ENCODE results near the gene NECTIN2.
A peak's percentile ranks its signal among the peaks of the same experiment; 100 is the strongest.

The NECTIN2 gene

DNA sequence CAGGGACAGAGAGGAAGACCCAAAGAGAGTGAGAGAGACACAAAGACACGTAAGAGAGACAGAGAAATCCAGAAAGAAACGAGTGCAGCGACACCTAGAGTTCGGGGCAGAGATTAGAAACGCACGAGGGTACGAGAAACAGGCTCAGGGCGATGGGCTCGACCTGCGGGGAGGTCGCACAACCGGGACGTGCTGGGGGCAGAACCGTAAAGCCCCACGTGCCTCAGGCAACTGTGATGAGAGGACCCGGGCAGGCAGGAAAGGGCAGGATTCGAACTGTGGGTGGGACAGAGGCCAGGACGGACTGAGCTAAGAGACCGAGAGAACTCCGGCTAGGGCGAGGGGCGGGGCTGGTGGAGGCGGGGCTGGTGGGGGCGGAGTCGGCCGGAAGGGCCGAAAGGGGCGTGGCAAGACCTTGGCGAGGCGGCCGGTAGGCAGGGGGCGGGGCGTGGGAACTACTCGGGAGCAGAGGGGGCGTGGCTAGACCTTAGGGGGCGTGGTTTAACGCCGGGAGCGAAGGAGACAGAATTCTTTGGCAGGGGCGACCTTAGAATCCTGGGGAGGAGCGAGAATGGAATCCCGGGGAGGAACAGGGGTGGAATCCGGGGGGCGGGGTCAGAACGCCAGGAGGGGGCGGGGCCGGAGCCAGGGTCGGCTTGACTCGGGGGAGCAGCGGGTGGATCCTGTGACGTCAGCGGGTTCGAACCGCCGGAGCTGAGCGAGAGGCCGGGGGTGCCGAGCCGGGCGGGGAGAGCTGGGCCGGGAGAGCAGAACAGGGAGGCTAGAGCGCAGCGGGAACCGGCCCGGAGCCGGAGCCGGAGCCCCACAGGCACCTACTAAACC, at the start of gene NECTIN2:
Gene NECTIN2 (plus strand): TSS at position 686 of the 843 bp plus-strand sequence. CDS start 229 bp downstream, outside the sequence.
- no peak for TF ChIP-seq ZNF274 (IDR thresholded peaks at IDR 0.05; ENCODE audit: low read depth, low read length)
- peak within 1 kb of the TSS; percentile 39 for H3K4me3 ChIP-seq (ENCODE audit: low read length)

DNA sequence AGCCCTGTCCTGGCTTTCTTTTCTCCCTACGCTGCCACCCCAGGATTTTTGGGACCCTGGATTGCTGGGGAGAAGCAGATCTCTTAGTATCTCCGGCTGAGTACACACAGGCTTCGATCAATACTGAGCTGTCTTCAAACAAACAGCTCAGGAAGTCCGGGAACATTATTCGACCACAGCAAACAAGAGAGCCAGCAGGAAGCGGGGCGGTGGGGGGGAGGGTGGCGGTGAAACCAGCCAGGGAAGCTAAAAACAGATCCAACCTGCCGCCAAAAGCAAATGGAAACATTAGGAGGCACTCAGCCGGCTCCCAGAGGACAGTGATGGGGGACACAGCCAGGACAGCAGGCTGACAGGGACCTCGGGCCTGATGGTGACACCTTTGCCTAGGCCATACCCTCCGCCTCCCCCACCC, 49.4 kb upstream of the NECTIN2 start:
- H3K4me3 ChIP-seq (ENCODE audit: low read length), result no peak overlapping the region
- TF ChIP-seq ZNF274 (IDR thresholded peaks at IDR 0.05; ENCODE audit: low read depth, low read length), result no peak

DNA sequence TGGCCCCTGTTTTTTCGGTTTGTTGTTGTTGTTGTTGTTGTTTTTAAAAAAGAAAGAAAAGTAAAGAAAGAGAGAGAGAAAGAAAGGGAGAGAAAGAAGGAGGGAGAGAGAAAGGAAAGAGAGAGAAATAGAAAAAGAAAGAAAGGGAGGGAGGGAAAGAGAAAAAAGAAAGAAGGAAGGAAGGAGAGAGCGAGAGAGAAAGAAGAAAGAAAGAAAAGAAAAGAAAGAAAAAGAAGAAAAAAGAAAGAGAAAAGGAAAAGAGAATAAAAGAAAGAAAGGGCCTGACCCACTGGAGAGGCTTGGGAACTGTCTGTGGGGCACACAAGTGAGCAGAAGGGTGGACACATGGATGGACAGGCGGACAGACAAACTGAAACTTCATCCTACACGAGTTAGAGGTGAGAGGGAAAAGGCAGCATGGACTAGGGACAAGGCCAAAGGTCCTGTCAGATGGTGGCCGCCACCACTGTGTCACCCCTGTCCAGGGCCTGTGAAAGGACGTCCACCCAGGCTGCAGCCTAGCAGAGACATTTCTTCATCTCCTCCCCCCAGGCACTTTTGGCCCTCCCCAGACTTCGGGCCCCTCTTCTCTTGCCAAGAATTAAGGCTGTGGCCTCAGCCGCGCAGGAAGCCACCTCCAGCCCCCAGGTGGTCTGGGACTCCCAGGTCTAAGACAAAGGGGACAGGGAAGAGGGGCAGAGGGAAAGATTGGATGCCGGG, 46.3 kb upstream of the NECTIN2 start:
- H3K4me3 ChIP-seq (ENCODE audit: low read length), result no peak overlapping the region
- no peak for TF ChIP-seq ZNF274 (IDR thresholded peaks at IDR 0.05; ENCODE audit: low read depth, low read length)

DNA sequence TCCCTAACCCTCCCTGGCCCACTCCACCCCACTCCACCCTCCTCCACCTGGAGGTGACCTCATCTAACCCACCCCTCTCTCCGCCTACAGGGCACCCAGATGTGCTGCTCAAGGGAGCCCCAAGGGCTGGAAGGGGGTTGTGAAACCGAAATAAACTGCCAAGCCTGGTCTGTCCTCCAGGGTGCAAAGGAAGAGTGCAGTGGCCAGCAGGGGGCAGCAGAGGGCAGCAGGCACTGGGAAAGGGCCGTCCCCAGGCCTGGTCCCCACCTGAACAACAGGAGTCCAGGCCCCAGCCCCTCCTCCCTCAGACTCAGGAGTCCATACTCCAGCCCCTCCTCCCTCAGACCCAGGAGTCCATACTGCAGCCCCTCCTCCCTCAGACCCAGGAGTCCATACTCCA, 45.6 kb upstream of the NECTIN2 start:
- H3K4me3 ChIP-seq (ENCODE audit: low read length), result no peak overlapping the region
- no peak for TF ChIP-seq ZNF274 (IDR thresholded peaks at IDR 0.05; ENCODE audit: low read depth, low read length)

DNA sequence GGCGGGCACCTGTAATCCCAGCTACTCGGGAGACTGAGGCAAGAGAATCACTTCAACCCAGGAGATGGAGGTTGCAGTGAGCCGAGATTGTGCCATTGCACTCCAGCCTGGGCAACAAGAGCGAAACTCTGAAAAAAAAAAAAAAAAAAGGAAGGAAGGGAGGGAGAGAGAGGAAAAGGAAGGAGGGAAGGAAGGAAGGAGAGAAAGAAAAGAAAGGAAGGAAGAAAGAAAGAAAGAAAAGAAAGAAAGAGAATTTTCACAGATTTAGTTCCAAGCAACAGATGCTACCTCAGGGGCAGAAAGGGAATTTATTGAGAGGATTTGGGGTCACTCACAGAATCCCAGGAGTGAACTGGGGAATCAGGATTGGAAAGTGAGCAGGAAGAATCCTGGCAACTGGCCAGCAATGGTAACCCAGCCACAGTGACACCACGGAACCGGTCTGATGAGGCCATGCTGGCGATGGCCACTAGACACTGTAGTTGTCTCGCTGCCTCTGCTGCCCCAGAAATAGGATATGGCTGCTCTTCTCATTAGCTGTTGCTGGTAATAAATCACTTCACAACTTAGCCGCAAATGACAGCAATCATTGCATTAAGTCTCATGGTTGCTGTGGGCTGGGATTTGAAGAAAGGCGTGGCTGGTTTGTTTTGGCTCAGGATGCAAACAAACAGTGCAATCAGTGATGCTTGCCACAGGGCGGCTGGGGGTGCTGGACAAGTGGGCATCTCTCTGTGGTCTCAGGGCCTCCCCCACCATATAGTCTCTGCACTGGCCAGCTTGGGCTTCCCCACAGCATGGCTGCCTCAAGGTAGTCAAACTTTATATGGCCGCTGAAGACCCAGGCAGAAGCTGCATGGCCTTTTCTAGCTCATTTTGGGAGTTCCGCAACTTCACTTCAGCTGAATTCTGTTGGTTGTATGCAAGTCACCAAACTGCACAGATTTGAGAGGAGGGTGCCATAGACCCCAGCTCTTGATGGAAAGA, 42.4 kb upstream of the NECTIN2 start:
- no peak for TF ChIP-seq ZNF274 (IDR thresholded peaks at IDR 0.05; ENCODE audit: low read depth, low read length)
- H3K4me3 ChIP-seq (ENCODE audit: low read length), result no peak overlapping the region

DNA sequence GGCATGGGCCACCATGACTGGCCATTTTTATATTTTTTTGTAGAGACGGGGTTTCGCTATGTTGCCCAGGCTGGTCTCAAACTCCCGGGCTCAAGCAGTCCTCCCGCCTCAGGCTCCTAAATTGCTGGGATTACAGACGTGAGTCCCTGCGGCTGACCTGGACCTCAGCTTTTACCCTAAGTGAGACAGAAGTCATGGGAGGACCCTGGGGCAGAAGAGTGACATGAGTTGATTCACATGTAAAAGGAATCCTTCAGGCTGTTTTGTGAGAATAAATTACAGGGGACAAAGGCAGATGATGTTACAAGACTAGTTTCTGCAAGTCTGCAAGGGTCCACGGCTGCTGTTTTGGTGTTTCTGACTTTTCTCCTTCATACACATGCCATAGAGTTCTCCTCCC, 39.8 kb upstream of the NECTIN2 start:
- TF ChIP-seq ZNF274 (IDR thresholded peaks at IDR 0.05; ENCODE audit: low read depth, low read length), result no peak
- no peak overlapping the region for H3K4me3 ChIP-seq (ENCODE audit: low read length)

DNA sequence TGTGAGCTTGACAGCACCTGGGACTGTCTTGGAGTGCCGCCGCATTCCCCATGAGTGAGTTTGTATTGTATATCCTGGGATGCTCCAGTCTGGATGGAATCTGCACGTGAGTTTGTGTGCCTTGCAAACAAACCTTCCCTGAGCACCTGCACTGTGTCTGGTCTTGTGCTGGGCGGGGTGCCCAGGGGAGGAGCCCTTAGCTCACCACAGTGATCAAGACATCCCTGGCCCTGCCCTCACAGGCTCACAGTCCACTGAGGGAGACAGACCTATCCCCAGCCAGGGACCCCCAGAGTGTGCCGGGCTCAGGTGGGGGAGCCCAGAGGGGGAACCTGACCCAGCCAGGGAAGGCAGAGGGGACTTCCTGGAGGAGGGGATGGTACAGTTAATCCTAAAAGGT, 38.9 kb upstream of the NECTIN2 start:
- no peak overlapping the region for H3K4me3 ChIP-seq (ENCODE audit: low read length)
- no peak for TF ChIP-seq ZNF274 (IDR thresholded peaks at IDR 0.05; ENCODE audit: low read depth, low read length)

DNA sequence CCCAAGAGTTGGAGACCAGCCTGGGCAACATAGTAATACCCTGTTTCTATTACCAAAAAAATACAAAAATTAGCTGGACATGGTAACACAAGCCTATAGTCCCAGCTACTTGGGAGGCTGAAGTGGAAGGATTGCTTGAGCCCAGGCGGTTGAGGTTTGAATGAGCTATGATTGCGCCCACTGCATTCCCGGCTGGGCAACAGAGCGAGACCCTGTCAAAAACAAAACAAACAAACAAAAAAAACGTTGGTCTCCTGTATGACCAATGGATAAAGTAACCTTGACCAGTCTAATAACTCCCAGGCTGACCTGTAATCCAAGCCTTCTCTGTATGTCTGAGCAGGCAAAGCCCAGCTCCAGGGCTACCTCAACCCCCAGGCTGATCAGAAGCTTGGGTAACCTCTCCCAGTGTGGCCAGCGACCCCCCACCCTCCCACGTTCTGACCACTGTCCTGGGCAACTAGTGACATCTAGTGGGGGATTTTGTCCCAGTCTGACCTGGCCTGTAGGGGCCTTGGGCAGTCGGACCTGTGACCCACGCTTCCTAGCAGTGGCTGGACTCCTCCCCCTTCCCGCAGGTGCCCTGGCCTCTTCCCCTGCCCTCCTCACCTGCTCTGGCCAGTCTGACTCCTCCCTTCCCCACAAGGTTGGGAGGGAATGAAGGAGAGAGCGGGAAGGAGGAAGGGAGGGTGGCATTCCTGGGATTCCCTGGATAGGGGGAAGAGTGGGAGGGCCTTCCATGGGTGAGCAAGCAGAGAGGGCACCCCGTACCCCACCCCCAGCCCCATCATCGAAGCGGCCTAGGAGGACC, 38.2 kb upstream of the NECTIN2 start:
- H3K4me3 ChIP-seq (ENCODE audit: low read length), result no peak overlapping the region
- no peak for TF ChIP-seq ZNF274 (IDR thresholded peaks at IDR 0.05; ENCODE audit: low read depth, low read length)

DNA sequence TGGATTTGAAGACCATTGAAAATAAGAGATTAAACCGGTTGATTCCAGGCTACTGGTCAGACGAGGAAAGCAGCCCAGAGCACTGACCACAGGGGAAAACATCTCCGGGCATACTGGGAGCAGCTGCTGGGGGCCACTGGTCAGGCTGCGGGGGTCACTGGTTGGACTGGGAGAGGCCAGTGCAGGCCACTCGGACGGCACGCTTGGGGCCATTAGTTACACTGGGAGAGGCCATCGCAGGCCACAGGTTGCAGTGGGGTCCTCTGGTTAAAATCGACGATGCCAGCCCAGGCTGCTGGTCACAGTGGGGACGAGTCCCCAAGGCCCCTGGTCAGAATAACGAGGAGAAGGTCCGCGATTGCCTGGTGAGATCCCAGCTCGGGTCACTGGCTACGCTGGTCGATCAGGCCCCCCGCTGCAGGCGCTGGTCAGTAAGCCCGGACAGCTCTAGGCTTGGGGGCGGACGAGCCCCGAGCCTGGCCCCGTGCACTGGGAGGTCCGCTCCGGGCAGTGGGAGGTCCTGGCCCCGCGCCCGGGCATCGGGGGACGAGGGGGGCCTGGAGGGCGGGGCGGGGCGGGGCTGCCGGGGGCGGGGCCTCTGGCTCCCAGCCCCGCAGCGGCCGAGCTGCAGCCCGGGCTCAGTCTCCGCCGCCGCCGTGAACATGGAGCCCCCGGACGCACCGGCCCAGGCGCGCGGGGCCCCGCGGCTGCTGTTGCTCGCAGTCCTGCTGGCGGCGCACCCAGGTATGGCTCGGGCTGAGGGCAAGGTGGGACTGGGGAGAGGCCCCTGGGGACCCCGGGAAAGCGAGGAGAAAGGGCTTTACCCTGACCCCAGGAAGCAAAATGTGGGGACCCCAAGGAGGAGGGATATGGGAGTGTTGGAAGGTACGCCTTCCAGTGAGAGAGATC, 37.4 kb upstream of the NECTIN2 start, which contains the start of gene BCAM:
Gene BCAM (plus strand): TSS at position 641 of the 909 bp plus-strand sequence. CDS start 22 bp downstream, at position 663.
- TF ChIP-seq ZNF274 (IDR thresholded peaks at IDR 0.05; ENCODE audit: low read depth, low read length), result no peak
- no peak within 1 kb of the TSS for H3K4me3 ChIP-seq (ENCODE audit: low read length)

DNA sequence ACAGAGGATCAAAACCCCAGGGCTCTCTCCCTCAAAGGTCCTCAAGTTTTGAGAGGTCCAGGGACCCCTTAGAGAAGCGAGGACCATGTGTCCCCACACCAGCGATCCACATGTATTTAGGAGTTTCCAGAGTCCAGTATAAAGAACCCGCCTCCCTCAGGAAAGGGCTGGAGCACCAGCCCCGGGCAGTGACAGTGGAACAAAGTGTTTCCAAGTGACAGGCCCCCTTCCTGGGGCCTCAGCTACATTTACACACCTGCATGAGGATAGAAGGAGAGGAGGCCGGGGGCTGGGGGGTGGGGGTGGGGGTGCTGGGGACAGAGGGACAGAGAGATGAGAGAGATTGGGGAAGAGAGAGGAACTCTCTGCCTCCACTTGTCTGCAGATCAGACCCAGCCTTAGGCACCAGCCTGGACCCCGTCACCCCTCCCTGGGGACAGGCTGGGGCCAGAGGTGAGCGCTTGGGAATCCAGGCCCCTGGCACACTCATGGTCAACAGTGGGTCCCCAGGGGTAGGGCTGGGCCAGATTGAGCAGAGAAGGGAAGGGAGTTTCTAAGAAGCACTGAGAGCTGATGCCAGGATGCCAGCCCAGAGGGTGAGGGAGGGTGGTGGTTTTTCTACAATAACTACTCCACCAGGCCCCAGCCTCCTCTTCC, 36.4 kb upstream of the NECTIN2 start:
- no peak for TF ChIP-seq ZNF274 (IDR thresholded peaks at IDR 0.05; ENCODE audit: low read depth, low read length)
- H3K4me3 ChIP-seq (ENCODE audit: low read length), result no peak overlapping the region

DNA sequence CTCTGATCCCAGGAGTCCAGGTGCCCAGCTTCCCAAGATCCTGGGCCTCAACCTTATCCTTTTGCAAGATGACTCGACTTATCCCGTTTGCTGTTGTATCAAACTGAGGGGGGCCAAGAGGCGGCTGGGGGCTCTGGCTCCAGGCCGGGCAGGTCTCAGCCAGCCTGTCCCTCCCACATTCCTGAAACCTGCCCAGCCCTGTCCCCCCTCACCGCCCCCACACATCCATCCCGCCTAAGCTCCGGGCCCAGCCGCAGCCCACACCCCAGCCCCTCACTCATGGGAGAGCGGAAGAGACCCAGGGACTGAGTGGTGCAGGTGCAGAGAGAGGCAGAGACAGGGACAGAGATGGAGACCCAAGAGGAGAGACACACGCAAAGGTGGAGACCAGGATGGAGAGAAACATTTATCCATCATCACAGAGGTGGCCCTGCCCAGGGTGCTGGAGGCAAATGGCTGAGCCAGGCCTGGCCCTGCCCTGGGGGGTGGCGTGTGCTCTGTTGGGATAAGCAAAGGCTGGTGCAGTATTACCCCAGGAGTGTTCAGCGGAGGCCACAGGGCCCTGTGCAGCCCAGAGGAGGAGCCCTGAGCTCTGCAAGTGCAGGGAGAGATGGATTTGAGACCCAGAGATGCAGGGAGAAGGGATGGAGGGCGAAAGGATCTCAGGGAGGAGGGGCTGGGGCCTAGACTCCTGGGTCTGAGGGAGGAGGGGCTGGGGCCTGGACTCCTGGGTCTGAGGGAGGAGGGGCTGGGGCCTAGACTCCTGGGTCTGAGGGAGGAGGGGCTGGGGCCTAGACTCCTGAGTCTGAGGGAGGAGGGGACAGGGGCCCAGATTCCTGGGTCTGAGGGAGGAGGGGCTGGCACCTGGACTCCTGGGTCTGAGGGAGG, 35.6 kb upstream of the NECTIN2 start:
- no peak for TF ChIP-seq ZNF274 (IDR thresholded peaks at IDR 0.05; ENCODE audit: low read depth, low read length)
- no peak overlapping the region for H3K4me3 ChIP-seq (ENCODE audit: low read length)

Measured in GM08714 (cell line).